GM23248 (cell line): ENCODE measurements around the gene EDDM13.
"Not testable (repeated sequence)": the region's sequence is repeated elsewhere in the genome, so short reads cannot be mapped to it uniquely, and the experiment has no call there.

Source experiments
- EZH2 ChIP-seq: fragments of 200-600 bp; sonication (generic); IDR thresholded peaks from 2 replicates; pipeline ENCODE4 v1.6.1; 2018; ENCODE audit warnings: antibody characterized with exemption, mild to moderate bottlenecking; ENCODE audit not compliant: insufficient read depth, poor library complexity, severe bottlenecking
- EZH2phosphoT487 ChIP-seq: fragments of 200-600 bp; sonication (generic); IDR thresholded peaks from 2 replicates; pipeline ENCODE4 v1.6.1; 2018; ENCODE audit warnings: antibody characterized with exemption, moderate library complexity, mild to moderate bottlenecking, low read depth; ENCODE audit not compliant: insufficient read depth

- not testable (repeated sequence) for TF ChIP-seq EZH2phosphoT487, EZH2
Measured at GRCh38 chr19:56307062-56307461, 34.5 kb downstream of the EDDM13 start.
